GM21381 (cell line): ENCODE data around the gene LHX3.
"Not testable (repeated sequence)": the region's sequence is repeated elsewhere in the genome, so short reads cannot be mapped to it uniquely, and the experiment has no call there.

Experiments
- ATAC-seq: cut with Tn5 transposase; IDR thresholded peaks from one replicate; pipeline ENCODE4 v1.9.1; 2021; ENCODE audit warnings: mild to moderate bottlenecking, moderate library complexity; ENCODE audit not compliant: unreplicated experiment

LHX3 gene

DNA sequence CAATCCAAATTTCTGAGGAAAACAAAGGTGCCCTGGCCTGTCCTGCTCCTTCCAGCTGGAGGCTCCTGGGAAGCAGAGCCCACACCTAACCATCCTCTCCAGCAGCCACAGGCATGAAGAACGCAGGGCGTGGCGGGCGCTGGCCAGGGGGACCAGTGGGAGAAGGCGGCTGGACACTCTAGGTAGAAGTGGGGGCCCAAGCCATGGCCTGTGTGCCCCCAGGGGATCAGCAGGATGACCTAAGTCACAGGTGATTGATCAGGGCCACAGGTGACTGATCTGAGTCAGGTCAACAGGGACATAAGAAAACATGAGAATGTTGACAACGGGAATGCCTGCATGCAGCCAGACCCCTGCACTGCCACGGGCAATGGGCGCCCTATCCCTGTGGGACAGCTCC is 37.3 kb upstream of the LHX3 start:
- no peak for ATAC-seq

DNA sequence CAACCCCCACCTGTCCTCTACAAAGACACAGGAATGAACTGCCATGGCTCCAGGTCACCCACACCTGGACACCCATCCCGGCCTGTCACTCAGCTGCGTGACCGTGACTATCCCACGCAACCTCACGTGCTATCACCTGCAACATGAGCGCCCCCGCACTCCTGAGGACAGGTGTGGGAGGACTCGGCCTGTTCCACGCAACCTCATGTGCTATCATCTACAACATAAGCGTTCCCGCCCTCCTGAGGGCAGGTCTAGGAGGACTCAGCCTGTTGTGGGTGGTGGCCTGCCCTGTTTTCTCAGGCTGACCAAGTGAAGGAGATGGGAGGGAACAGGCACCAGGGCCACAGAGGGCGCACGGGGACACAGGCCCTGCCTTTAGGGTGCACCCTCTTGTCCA is 36.6 kb upstream of the LHX3 start:
- ATAC-seq = no peak

DNA sequence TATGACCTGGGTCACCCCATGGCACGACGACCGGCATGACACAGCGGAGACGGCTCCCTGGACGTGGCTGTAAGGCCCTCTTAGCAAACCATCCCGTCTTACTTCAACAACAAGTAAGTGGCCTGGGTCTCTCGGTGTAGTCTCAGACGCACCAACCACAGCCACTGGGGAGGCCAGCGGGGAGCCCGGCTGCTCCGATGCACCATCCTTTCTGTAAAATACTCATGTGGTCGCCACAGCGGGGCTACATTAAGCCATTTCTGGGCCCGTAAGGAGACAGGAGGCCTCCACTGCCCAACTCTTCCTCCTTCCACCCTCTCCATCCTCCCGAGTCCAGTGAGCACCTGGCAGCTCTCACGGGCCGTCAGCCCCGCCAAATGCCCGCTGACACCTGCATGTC is 36.0 kb upstream of the LHX3 start:
- ATAC-seq = no peak

DNA sequence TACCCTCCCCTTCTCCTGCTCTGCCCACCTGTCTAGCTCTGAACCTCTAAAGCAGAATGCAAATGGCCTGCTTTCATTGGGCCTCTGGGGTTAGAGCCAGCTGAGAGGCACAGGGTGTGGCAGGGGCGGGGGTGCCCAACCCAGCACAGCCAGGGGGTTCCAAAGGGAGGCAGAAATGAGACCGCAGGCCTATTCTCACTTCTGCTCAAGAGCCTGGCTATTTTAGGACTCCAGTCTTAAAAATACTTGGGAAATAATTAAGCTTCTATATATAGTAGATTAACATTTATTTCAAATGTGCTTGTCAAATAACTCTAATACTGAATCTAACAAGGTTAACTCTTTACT is 35.0 kb upstream of the LHX3 start:
- ATAC-seq = peak; percentile 31

DNA sequence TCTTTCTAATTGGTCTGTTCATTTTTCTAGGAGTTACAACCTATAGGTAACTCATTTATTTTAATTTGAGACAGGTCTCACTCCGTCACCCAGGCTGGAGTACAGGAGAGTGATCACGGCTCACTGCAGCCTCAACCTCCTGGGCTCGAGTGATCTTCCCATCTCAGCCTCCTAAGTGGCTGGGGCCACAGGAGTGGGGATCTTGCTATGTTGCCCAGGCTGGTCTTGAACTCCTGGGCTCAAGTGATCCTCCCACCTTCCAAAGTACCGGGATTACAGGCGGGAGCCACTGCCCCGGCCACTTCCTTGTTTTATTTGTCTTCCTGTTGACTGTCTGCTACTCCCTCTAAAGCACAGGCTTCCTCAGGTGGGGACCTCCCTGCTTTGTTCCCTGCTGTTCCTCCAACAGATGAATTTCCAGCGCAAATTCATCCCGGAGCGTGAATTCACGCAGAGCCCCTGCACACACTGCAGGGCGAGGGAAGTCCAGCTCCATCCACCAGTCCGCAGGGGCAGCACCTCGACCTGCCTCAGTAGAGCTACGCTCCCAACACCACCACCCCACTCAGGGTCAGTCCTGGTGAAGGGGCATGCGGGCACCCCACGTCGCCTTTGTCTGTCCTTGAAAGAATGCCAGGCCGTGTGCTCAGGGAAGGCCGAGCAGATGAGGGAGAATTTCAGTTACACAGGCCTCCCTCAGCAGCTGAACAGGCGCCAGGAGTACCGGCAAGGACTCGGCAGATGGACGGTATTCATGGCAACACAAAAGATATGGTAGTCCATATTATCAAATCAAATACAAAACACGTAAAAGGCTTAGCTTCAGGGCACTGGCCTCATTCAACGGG is 34.4 kb upstream of the LHX3 start:
- no peak for ATAC-seq

GRCh38 chr9:136238342-136238732 is 33.4 kb upstream of the LHX3 start:
- ATAC-seq = no peak

DNA sequence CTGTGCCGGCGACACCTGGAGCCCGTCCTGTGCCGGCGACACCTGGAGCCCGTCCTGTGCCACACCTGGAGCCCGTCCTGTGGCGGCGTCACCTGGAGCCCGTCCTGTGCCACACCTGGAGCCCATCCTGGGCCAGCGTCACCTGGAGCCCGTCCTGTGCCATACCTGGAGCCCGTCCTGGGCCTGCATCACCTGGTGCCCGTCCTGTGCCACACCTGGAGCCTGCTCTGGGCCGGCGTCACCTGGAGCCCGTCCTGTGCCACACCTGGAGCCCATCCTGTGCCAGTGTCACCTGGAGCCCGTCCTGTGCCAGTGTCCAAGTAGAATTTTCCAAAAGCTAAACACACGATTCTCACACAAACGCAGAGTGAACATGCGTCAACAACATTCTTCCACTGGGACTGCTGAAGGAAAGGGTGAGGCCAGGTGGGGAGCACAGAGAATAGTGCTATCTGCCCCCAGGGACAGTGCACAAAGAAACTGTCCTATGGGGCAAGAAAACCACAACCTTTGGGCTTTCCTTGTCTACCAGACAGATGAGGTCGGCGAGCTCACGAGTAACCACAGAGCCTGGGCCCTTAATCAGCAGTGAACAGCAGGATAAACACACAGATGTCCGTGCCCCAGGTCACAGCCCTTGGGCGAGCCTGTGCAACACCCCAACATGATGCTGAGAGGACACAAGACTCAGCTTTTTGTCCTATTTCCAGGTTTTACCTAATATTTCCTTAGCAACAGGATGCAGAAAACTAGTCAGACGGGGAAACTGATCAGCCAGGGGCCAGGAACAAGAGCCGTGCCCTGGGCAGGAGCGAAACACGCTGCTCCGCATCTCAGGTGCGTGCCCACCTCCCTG is 32.8 kb upstream of the LHX3 start:
- no peak for ATAC-seq

GRCh38 chr9:136236471-136237410 is 31.8 kb upstream of the LHX3 start:
- not testable (repeated sequence) for ATAC-seq

- no peak for ATAC-seq
Observed at GRCh38 chr9:136235709-136236455, 31.0 kb upstream of the LHX3 start.

GRCh38 chr9:136235171-136235570 is 30.2 kb upstream of the LHX3 start:
- ATAC-seq = no peak

DNA sequence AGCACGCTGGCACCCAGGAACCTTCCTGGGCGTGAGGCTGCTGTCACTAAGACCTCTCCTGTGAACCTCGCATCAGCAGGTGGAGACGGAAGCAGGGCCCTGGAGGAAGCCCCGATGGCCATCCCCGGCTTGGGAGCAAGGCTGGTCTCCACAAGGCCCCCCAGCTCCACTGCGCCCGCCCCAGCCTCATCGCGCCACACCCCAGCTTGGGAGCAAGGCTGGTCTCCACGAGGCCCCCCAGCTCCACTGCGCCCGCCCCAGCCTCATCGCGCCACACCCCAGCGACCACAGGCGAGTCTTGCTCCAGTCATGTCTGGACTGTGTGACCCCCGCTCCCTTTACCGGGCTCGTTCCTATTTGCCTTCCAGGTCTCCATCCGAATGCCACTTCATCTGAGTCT is 29.7 kb upstream of the LHX3 start:
- no peak for ATAC-seq

DNA sequence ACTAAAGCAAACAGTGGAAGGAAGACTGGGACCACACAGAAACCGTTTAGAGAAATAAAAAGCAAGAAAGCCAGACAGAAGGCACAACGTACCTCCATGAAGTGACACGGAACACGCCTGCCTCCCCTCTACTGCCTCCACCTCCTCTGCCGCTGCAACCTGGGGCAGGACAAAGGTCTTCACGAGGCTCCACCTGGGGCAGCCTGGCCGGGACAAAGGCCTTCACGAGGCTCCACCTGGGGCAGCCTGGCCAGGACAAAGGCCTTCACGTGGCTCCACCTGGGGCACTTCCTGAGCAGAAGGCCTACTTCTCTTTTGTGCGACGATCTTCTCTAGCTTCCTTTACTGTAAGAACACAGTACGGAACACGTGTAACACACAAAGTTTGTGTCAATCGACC is 28.9 kb upstream of the LHX3 start:
- ATAC-seq = no peak

DNA sequence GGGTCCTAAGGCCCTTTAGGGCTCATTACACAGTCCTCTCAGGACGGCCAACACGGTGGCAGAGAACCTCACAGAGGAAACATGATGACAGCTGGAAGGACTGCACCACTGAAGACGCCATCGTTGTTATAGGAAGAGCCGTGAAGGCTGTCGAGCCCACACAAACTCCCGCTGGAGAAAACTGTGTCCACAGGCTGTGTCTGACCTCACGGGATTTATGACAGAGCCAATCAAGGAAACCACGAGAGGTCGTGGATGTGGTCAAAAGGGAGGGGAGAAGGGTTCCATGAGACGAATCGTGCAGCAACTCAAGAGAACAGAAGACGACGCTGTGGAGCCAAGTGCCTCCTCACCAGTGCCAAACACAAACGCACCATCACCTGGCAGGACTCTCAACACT is 28.5 kb upstream of the LHX3 start:
- no peak for ATAC-seq

- no peak for ATAC-seq
Observed at GRCh38 chr9:136232969-136233368, 28.0 kb upstream of the LHX3 start.

DNA sequence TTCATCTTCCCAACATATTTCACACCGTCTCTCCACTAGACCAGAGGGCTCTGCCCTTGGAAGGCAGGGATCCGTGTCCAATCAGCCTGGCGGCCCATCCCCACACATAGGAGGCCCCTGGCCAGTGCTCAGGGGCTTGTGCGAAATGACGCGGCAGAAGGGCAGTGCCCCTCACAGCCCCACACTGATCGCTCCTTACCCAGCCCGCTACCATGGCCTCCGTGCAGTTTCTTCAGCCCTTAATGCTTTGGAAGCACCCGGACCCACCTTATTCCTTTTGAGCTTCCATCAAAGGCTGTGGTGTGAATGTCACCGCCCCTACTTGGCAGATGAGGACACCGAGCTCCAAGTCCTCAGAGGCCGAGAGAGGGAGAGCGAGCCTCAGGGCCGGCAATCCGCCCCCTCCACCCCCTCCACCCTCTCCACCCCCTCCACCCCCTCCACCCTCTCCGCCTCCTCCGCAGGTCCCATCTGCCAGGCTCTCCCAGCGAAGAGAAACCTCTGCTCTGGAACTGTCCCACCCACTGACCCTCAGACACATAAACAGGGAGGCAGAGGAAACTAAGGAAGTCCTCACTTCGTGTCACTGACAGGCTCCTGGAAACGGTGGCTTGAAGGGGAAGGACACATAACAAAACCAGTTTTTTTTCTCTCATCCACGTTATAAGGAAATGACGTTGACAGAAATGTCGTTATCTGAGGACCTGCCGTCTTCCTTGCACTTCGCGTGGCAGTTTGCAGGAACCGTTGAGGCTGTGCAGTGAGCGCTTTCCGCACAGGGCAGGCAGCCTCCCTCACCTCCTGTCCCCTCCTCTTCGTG is 26.8 kb upstream of the LHX3 start:
- ATAC-seq = no peak

DNA sequence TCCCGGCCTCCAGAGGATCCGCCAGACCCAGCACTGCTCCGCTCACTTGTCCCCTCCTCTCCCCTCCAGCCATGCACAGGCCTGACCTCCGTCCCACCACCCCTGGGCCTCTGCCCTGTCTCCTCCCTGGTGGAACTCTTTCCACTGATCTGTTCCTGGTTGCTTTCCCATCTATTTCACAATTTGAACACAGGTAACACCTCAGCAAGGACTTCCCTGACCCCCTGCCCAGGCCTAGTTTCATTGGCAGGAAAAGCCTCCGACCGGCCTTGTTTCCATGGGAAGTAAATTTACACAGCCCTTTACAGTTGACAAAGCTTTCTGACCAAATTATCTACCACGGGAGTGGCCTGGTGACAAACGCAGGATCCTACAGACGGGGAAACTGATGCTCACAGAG is 25.8 kb upstream of the LHX3 start:
- ATAC-seq = no peak

DNA sequence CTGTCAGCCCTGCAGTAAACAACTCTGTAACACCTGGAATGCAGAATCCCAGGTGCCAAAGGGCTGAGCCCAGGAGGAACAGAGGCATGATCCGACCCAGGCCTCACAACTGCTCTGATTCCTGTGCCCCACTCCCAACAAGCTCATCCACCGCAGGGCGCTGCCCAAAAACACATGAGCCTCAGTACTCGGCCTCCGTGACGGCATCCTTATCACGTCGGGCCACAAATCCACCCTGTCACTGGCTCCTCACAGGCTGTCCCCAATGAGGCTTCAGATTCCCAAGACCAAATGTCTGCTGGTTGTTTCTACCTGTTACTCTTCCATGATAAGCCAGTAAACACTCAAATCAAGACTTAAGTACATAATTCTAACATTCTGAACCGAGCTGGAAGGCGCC is 25.4 kb upstream of the LHX3 start:
- no peak for ATAC-seq

DNA sequence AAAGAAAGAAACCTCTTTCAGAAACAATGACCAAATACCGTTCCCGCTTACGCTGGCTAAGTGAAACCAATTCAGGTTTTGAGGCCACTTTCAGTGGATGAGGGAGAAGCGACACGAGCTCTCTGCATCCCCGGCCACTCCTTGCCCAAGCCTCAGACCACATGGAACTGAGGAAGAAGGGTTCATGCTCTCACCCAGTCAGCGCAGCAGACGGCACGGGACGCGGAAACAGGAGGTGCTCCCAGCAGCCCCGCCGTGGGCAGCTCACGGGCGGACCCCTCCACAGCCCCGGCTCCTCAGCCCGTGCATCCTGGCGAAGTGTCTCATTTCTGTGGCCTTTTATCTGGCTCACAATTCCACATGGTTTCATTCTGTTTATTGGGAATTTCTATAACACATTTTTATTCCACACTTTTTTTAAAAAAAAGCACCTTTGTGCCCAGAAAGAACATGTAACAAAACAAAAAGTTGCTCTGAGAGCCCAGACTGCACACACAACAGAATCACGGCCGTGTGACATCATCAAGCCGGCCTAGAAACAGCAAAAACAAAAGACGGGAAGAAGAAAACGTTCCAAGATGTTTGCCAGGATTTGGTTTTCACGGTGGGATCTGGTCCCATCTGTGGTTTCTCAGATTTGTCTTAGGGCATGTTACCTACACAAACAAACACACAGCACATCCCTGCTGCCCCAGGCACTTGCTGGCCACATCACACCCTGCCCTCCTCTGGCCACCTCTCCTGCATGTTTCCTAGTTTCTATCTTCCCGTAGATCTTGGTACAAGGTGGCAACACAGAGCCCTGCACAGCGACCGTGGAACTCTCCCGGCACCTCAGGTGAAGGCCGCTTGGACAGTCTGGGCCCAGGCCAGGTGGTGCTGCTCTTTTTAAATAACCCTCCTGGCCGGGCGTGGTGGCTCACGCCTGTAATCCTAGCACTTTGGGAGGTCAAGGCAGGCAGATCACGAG is 24.5 kb upstream of the LHX3 start:
- no peak for ATAC-seq
